H9 (cell line): ENCODE results near the gene RPS27. TPM values are rescaled to one million over a fixed set of nuclear protein-coding genes. Genes with fewer than 3 reads are reported as not detected.

Experiments used
- microRNA-seq: library from miRNA; unstranded; fragments of <30 nt; microRNA quantifications from one replicate; pipeline ENCODE4, GENCODE V29; 2020; ENCODE audit warnings: borderline microRNAs expressed
- total RNA-seq: library from RNA; stranded (reverse); gene quantifications from 2 replicates; pipeline ENCODE4 v1.2.1, GENCODE V29; 2021

The RPS27 gene
- total RNA-seq, 1 experiment from 2014 or later: 2,321 TPM

Small RNA genes lying within 50 kb of the gene (microRNA-seq; reads per million reads assigned to microRNA genes)
- 0.35 reads per million for gene MIR6737

Other genes starting within 250 kb of the RPS27 start
- 42.0 and 45.3 TPM in 2 replicates for gene SLC27A3, start 215.4 kb upstream of the RPS27 start, total RNA-seq
- gene GATAD2B, start 67.8 kb upstream of the RPS27 start, total RNA-seq: 37.0 and 44.1 TPM in 2 replicates
- 82.8 and 84.6 TPM in 2 replicates for gene DENND4B, start 44.0 kb upstream of the RPS27 start, total RNA-seq
- gene CRTC2, start 32.1 kb upstream of the RPS27 start, total RNA-seq: 44.7 and 45.7 TPM in 2 replicates
- 161 and 170 TPM in 2 replicates for gene SLC39A1, start 27.2 kb upstream of the RPS27 start, total RNA-seq
- 27.6 and 27.7 TPM in 2 replicates for gene CREB3L4, start 22.9 kb upstream of the RPS27 start, total RNA-seq
- gene JTB, start 13.1 kb upstream of the RPS27 start, total RNA-seq: 85.0 and 85.4 TPM in 2 replicates
- 122 and 130 TPM in 2 replicates for gene RAB13, start 4.4 kb upstream of the RPS27 start, total RNA-seq
- gene NUP210L, start 164.3 kb downstream of the RPS27 start, total RNA-seq: 0.04 TPM in 1 of 2 replicates, not detected in the other
- 508 and 513 TPM in 2 replicates for gene TPM3, start 201.3 kb downstream of the RPS27 start, total RNA-seq
- not detected in 2 replicates for gene CFAP141, start 215.6 kb downstream of the RPS27 start, total RNA-seq
- gene UBAP2L, start 230.2 kb downstream of the RPS27 start, total RNA-seq: 258 and 265 TPM in 2 replicates